ENCODE results near the gene KIF21B.

Gene KIF21B

GRCh38 chr1:201019321-201019977 is 4.1 kb downstream of the KIF21B start:
- TF ChIP-seq ZFX (IDR thresholded peaks at IDR 0.05) (no peak), CTCF (conservative IDR thresholded peaks at IDR 0.05) (no peak)
- no peak overlapping the region for H3K27ac ChIP-seq

- TF ChIP-seq CTCF (conservative IDR thresholded peaks at IDR 0.05) (no peak), ZFX (IDR thresholded peaks at IDR 0.05) (no peak)
- H3K27ac ChIP-seq = no peak overlapping the region
These were observed 5.7 kb downstream of the KIF21B start for GRCh38 chr1:201017828-201018163.

- H3K27ac ChIP-seq = no peak overlapping the region
- no peak for TF ChIP-seq CTCF (conservative IDR thresholded peaks at IDR 0.05)
- TF ChIP-seq ZFX (IDR thresholded peaks at IDR 0.05) = no peak
These were observed 6.3 kb downstream of the KIF21B start for GRCh38 chr1:201016943-201017827.

GRCh38 chr1:201016211-201016651 is 7.3 kb downstream of the KIF21B start:
- no peak for TF ChIP-seq ZFX (IDR thresholded peaks at IDR 0.05)
- no peak for TF ChIP-seq CTCF (conservative IDR thresholded peaks at IDR 0.05)
- H3K27ac ChIP-seq = no peak overlapping the region

GRCh38 chr1:201015551-201016091 is 7.9 kb downstream of the KIF21B start:
- H3K27ac ChIP-seq = no peak overlapping the region
- TF ChIP-seq CTCF (conservative IDR thresholded peaks at IDR 0.05) = no peak
- no peak for TF ChIP-seq ZFX (IDR thresholded peaks at IDR 0.05)

GRCh38 chr1:201014816-201015200 is 8.7 kb downstream of the KIF21B start:
- TF ChIP-seq ZFX (IDR thresholded peaks at IDR 0.05) = no peak
- no peak for TF ChIP-seq CTCF (conservative IDR thresholded peaks at IDR 0.05)
- no peak overlapping the region for H3K27ac ChIP-seq
